A673 (cell line): ENCODE measurements around the gene PRKD1. TPM values are rescaled to one million over a fixed set of nuclear protein-coding genes. Genes with fewer than 3 reads are reported as not detected.
"Not testable (repeated sequence)": the region's sequence is repeated elsewhere in the genome, so short reads cannot be mapped to it uniquely, and the experiment has no call there.

Experiments
- BruUV-seq: library from RNA; stranded (reverse); fragments of 400-500 nt; replicated peaks from 2 replicates; lab custom pipeline; 2021; lab: Mats Ljungman, UMichigan
- CTCF ChIA-PET: fragments of 300-600 bp; sonication (Branson Sonifier 250); formaldehyde crosslinking; loops from one replicate; lab custom pipeline; 2022; ENCODE audit warnings: antibody characterized with exemption; lab: Charles Lee
- POLR2A ChIA-PET: fragments of 300-600 bp; sonication (Branson Sonifier 250); formaldehyde crosslinking; loops from one replicate; lab custom pipeline; 2022; ENCODE audit warnings: antibody characterized with exemption; ENCODE audit not compliant: low non-redundant PET; lab: Charles Lee
- DNase-seq: peaks from one replicate; pipeline ENCODE4 v3.0.0-alpha.2; 2015; ENCODE audit warnings: low spot score
- H3K27ac ChIP-seq: fragments of 200-600 bp; sonication (generic); 2 replicates; pipeline ENCODE4 v1.5.1; 2016; ENCODE audit warnings: mixed run types, low read depth, mild to moderate bottlenecking, mixed read lengths, antibody characterized with exemption, low read length; ENCODE audit not compliant: poor library complexity, severe bottlenecking
- H3K27me3 ChIP-seq: fragments of 200-600 bp; sonication (generic); replicated peaks from 2 replicates; pipeline ENCODE4 v1.6.1; 2017; ENCODE audit warnings: mixed run types, low read depth, mild to moderate bottlenecking, mixed read lengths, antibody characterized with exemption, low read length; ENCODE audit not compliant: insufficient read depth, poor library complexity
- H3K36me3 ChIP-seq: fragments of 200-600 bp; sonication (generic); 2 replicates; pipeline ENCODE4 v1.6.1; 2016; ENCODE audit warnings: mixed run types, mild to moderate bottlenecking, mixed read lengths, antibody characterized with exemption, low read length; ENCODE audit not compliant: insufficient read depth, poor library complexity, severe bottlenecking
- H3K4me1 ChIP-seq: fragments of 200-600 bp; sonication (generic); 2 replicates; pipeline ENCODE4 v1.6.1; 2017; ENCODE audit warnings: mixed run types, mild to moderate bottlenecking, mixed read lengths, antibody characterized with exemption, low read length; ENCODE audit not compliant: insufficient read depth, poor library complexity, severe bottlenecking
- H3K4me3 ChIP-seq: fragments of 200-600 bp; sonication (generic); 2 replicates; pipeline ENCODE4 v1.5.1; 2016; ENCODE audit warnings: low read depth, mixed run types, mild to moderate bottlenecking, mixed read lengths, low read length; ENCODE audit not compliant: poor library complexity, severe bottlenecking
- H3K9me3 ChIP-seq: fragments of 200-600 bp; sonication (generic); 2 replicates; pipeline ENCODE4 v1.6.1; 2016; ENCODE audit warnings: mixed run types, low read depth, mild to moderate bottlenecking, mixed read lengths, antibody characterized with exemption, low read length; ENCODE audit not compliant: poor library complexity, severe bottlenecking
- CTCF ChIP-seq: fragments of 300-800, 200-600 bp; sonication (generic); conservative IDR thresholded peaks from 2 replicates; pipeline ENCODE4 v1.5.1; 2017; ENCODE audit warnings: low read depth, mild to moderate bottlenecking, antibody characterized with exemption, low read length, moderate library complexity, mixed read lengths
- EZH2 ChIP-seq: fragments of 200-600 bp; sonication (generic); IDR thresholded peaks from 2 replicates; pipeline ENCODE4 v1.6.1; 2017; ENCODE audit warnings: borderline replicate concordance, low read depth, mild to moderate bottlenecking, mixed read lengths, antibody characterized with exemption, low read length; ENCODE audit not compliant: poor library complexity, severe bottlenecking
- intact Hi-C: fragments of 100-400 bp; cut with micrococcal nuclease; formaldehyde crosslinking; loops from one replicate; pipeline ENCODE4 v1.10.0; 2022; ENCODE audit not compliant: unreplicated experiment
- total RNA-seq: library from RNA; stranded (reverse); gene quantifications from 2 replicates; pipeline ENCODE4 v1.2.3, GENCODE V29; 2021

The PRKD1 gene
- total RNA-seq, 1 experiment from 2014 or later: 45.7 TPM

GRCh38 chr14:29734732-29735131 lies 192.9 kb downstream of the PRKD1 start:
- Histone ChIP-seq H3K4me1 (peaks cover 10% of the 10 kb centered on the region), H3K4me3 (no peak overlapping the region), H3K36me3 (no peaks in the 10 kb centered on the region), H3K27ac (no peak overlapping the region), H3K27me3 (no peaks in the 10 kb centered on the region), H3K9me3 (no peaks in the 10 kb centered on the region)
- no TSS peak for BruUV-seq
- ChIA-PET CTCF (no interaction called here), POLR2A (no interaction called here)
- no peak for DNase-seq
- intact Hi-C loops: no loop called here
- TF ChIP-seq CTCF (no peak), EZH2 (no peak)

GRCh38 chr14:29726560-29727331 lies 200.9 kb downstream of the PRKD1 start:
- DNase-seq, H3K4me3 ChIP-seq, CTCF ChIA-PET, H3K27me3 ChIP-seq, H3K4me1 ChIP-seq, H3K27ac ChIP-seq, H3K9me3 ChIP-seq, H3K36me3 ChIP-seq, BruUV-seq, intact Hi-C loops: not testable (repeated sequence)
- POLR2A ChIA-PET: interaction anchor here (0.7 kb wide), 1 partner anchor 413 kb away, joined by 3 read pairs; no protein-coding TSS in a partner anchor

GRCh38 chr14:29724991-29725390 lies 202.7 kb downstream of the PRKD1 start:
- no peaks in the 10 kb centered on the region for H3K36me3 ChIP-seq
- no TSS peak for BruUV-seq
- ChIA-PET CTCF (no interaction called here), POLR2A (no interaction called here)
- TF ChIP-seq EZH2 (no peak), CTCF (no peak)
- intact Hi-C loops: no loop called here
- H3K9me3 ChIP-seq: no peaks in the 10 kb centered on the region
- H3K4me3 ChIP-seq: no peak overlapping the region
- H3K4me1 ChIP-seq: no peaks in the 10 kb centered on the region
- DNase-seq: no peak
- no peaks in the 10 kb centered on the region for H3K27me3 ChIP-seq
- no peak overlapping the region for H3K27ac ChIP-seq

GRCh38 chr14:29722831-29723230 lies 204.8 kb downstream of the PRKD1 start:
- Histone ChIP-seq H3K36me3 (no peaks in the 10 kb centered on the region), H3K4me3 (no peak overlapping the region), H3K27ac (no peak overlapping the region), H3K4me1 (no peaks in the 10 kb centered on the region), H3K27me3 (no peaks in the 10 kb centered on the region), H3K9me3 (no peaks in the 10 kb centered on the region)
- ChIA-PET POLR2A (no interaction called here), CTCF (no interaction called here)
- TF ChIP-seq CTCF (no peak), EZH2 (no peak)
- BruUV-seq: no TSS peak
- no peak for DNase-seq
- intact Hi-C loops: no loop called here
